ENCODE results near the gene PLA2G12A.

The PLA2G12A gene

DNA sequence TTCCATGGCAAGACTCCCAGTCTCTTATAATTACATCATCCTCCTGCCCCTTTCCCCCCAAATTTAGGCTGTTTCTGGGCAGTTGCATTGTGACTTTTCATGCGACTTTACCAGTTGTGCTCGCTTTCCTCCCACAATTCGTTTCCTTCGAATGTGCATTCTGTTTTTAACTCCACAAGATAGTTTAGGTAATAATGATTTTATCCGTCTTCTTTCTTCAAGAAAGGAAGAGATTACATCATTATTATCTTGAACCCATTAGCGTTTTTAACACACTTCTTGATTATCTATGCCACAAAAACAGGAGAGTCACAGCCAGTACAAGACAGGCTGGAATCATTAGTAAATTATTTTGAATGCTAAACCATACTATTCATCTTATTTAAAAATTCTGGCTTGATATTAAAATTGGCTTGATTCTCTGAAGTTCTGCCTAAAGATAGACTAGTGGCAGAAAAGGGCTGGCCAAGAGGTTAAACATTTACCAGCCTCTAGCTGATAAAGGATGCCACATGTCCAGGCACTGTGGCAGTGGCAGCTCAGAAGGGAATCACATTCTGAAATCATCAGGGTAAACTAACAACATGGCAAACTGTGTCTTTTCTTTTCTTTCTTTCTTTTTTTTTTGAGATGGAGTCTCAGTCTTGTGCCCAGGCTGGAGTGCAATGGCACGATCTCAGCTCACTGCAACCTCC is 19.7 kb upstream of the PLA2G12A start:
- Histone ChIP-seq H3K9me2 (replicated peaks; ENCODE audit: insufficient read depth, low read length) (no peaks in the 10 kb centered on the region), H2AFZ (ENCODE audit: low read depth, low read length, severe bottlenecking) (no peak overlapping the region), H3K79me2 (ENCODE audit: insufficient read depth, low read length) (no peaks in the 10 kb centered on the region), H3K27ac (ENCODE audit: low read depth, low read length) (no peak overlapping the region), H3K4me3 (ENCODE audit: insufficient read depth, low read length, poor library complexity, severe bottlenecking) (no peak overlapping the region), H3K4me2 (ENCODE audit: low read depth, low read length, poor library complexity, severe bottlenecking) (no peak overlapping the region), H3K27me3 (ENCODE audit: low read length) (no peaks in the 10 kb centered on the region), H3F3A (ENCODE audit: insufficient read depth) (no peaks in the 10 kb centered on the region; the same call in 1 of the 2 replicates), H3K36me3 (ENCODE audit: low read length) (no peaks in the 10 kb centered on the region), H3K9me3 (ENCODE audit: insufficient read depth, low read length) (no peaks in the 10 kb centered on the region), H3K9ac (ENCODE audit: low read length) (no peak overlapping the region), H4K20me1 (ENCODE audit: low read depth, low read length) (no peaks in the 10 kb centered on the region)
- TF ChIP-seq EZH2phosphoT487 (conservative IDR thresholded peaks at IDR 0.05; ENCODE audit: low read length) (no peak), CTCF (IDR thresholded peaks at IDR 0.05; ENCODE audit: insufficient read depth, low read length, poor library complexity, severe bottlenecking) (no peak)

GRCh38 chr4:109748114-109748513 is 18.2 kb upstream of the PLA2G12A start:
- H3F3A ChIP-seq (ENCODE audit: insufficient read depth): no peaks in the 10 kb centered on the region; the same call in 1 of the 2 replicates
- H3K27ac ChIP-seq (ENCODE audit: low read depth, low read length): no peak overlapping the region
- H3K4me2 ChIP-seq (ENCODE audit: low read depth, low read length, poor library complexity, severe bottlenecking): no peak overlapping the region
- no peak overlapping the region for H3K4me3 ChIP-seq (ENCODE audit: insufficient read depth, low read length, poor library complexity, severe bottlenecking)
- H3K27me3 ChIP-seq (ENCODE audit: low read length): no peaks in the 10 kb centered on the region
- H3K9me2 ChIP-seq (replicated peaks; ENCODE audit: insufficient read depth, low read length): no peaks in the 10 kb centered on the region
- H3K36me3 ChIP-seq (ENCODE audit: low read length): no peaks in the 10 kb centered on the region
- no peaks in the 10 kb centered on the region for H3K9me3 ChIP-seq (ENCODE audit: insufficient read depth, low read length)
- H3K79me2 ChIP-seq (ENCODE audit: insufficient read depth, low read length): no peaks in the 10 kb centered on the region
- TF ChIP-seq CTCF (IDR thresholded peaks at IDR 0.05; ENCODE audit: insufficient read depth, low read length, poor library complexity, severe bottlenecking) (no peak), EZH2phosphoT487 (conservative IDR thresholded peaks at IDR 0.05; ENCODE audit: low read length) (no peak)
- H4K20me1 ChIP-seq (ENCODE audit: low read depth, low read length): no peaks in the 10 kb centered on the region
- H3K9ac ChIP-seq (ENCODE audit: low read length): no peak overlapping the region
- H2AFZ ChIP-seq (ENCODE audit: low read depth, low read length, severe bottlenecking): no peak overlapping the region

- Histone ChIP-seq H3K9me2 (replicated peaks; ENCODE audit: insufficient read depth, low read length) (no peaks in the 10 kb centered on the region), H3F3A (ENCODE audit: insufficient read depth) (no peaks in the 10 kb centered on the region), H3K9ac (ENCODE audit: low read length) (no peak overlapping the region), H3K27me3 (ENCODE audit: low read length) (no peaks in the 10 kb centered on the region), H4K20me1 (ENCODE audit: low read depth, low read length) (no peaks in the 10 kb centered on the region), H3K27ac (ENCODE audit: low read depth, low read length) (no peak overlapping the region), H3K4me3 (ENCODE audit: insufficient read depth, low read length, poor library complexity, severe bottlenecking) (no peak overlapping the region), H3K36me3 (ENCODE audit: low read length) (no peaks in the 10 kb centered on the region), H3K4me2 (ENCODE audit: low read depth, low read length, poor library complexity, severe bottlenecking) (no peak overlapping the region), H3K9me3 (ENCODE audit: insufficient read depth, low read length) (no peaks in the 10 kb centered on the region), H3K79me2 (ENCODE audit: insufficient read depth, low read length) (no peaks in the 10 kb centered on the region), H2AFZ (ENCODE audit: low read depth, low read length, severe bottlenecking) (no peak overlapping the region)
- TF ChIP-seq EZH2phosphoT487 (conservative IDR thresholded peaks at IDR 0.05; ENCODE audit: low read length) (no peak), CTCF (IDR thresholded peaks at IDR 0.05; ENCODE audit: insufficient read depth, low read length, poor library complexity, severe bottlenecking) (no peak)
Measured at GRCh38 chr4:109746728-109747127, 16.9 kb upstream of the PLA2G12A start.

Data from SU-DHL-6 (cell line).